Subcutaneous abdominal adipose tissue (tissue), 5 donors: Measurements from ENCODE around the gene ARF3.

ENCODE experiments used
- H3K27ac ChIP-seq: one replicate; pipeline ENCODE4 v1.7.0; 2013; ENCODE audit warnings: low read depth, mild to moderate bottlenecking, inconsistent platforms, low read length, moderate library complexity
- H3K27me3 ChIP-seq, 5 donors: one replicate each; pipeline ENCODE4 v1.7.0; 2013; ENCODE audit warnings: low read length in 5 of 5, inconsistent platforms in 1 of 5; ENCODE audit not compliant: control insufficient read depth in 5 of 5, insufficient read depth in 4 of 5
- H3K36me3 ChIP-seq, 5 donors: one replicate each; pipeline ENCODE4 v1.7.0; 2013; ENCODE audit warnings: low read length in 5 of 5; ENCODE audit not compliant: control insufficient read depth in 5 of 5, insufficient read depth in 5 of 5
- H3K4me1 ChIP-seq, 5 donors: one replicate each; pipeline ENCODE4 v1.7.0; 2013; ENCODE audit warnings: low read length in 5 of 5, mild to moderate bottlenecking in 3 of 5, moderate library complexity in 1 of 5; ENCODE audit not compliant: control insufficient read depth in 5 of 5, insufficient read depth in 5 of 5
- H3K4me3 ChIP-seq, 5 donors: one replicate each; pipeline ENCODE4 v1.7.0; 2013; ENCODE audit warnings: low read length in 5 of 5, low read depth in 1 of 5
- H3K9ac ChIP-seq, 5 donors: one replicate each; pipeline ENCODE4 v1.7.0; 2013; ENCODE audit warnings: low read length in 5 of 5, mild to moderate bottlenecking in 4 of 5, moderate library complexity in 3 of 5
- H3K9me3 ChIP-seq, 5 donors: one replicate each; pipeline ENCODE4 v1.7.0; 2013; ENCODE audit warnings: low read length in 5 of 5; ENCODE audit not compliant: control insufficient read depth in 5 of 5
- donor health status: healthy.
- donor health status: healthy.
- donor health status: healthy.
- donor health status: healthy.
- donor health status: healthy.

Gene ARF3

DNA sequence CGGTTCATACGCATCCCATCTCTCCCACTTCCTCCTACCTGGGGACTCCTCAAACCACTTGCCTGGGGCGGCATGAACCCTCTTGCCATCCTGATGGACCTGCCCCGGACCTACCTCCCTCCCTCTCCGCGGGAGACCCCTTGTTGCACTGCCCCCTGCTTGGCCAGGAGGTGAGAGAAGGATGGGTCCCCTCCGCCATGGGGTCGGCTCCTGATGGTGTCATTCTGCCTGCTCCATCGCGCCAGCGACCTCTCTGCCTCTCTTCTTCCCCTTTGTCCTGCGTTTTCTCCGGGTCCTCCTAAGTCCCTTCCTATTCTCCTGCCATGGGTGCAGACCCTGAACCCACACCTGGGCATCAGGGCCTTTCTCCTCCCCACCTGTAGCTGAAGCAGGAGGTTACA, 24.5 kb upstream of the ARF3 start:
- H3K27me3 ChIP-seq = peaks cover 48 to 87% (median 69%) of the 10 kb centered on the region in 5 donors
- no peak overlapping the region for H3K27ac ChIP-seq
- H3K4me3 ChIP-seq = peak overlapping the region in 1 of 5 donors; percentile 51
- H3K4me1 ChIP-seq = peaks cover 12 to 42% (median 41%) of the 10 kb centered on the region in 5 donors
- no peak overlapping the region for H3K9ac ChIP-seq
- no peaks in the 10 kb centered on the region for H3K9me3 ChIP-seq
- H3K36me3 ChIP-seq = no peaks in the 10 kb centered on the region

GRCh38 chr12:48980953-48981756, 23.9 kb upstream of the ARF3 start:
- Histone ChIP-seq H3K9me3 (no peaks in the 10 kb centered on the region), H3K9ac (peak overlapping the region in 1 of 5 donors; percentile 43), H3K4me3 (peak overlapping the region in 4 of 5 donors; percentile 29 to 62 (median 44)), H3K27me3 (peaks cover 48 to 84% (median 66%) of the 10 kb centered on the region in 5 donors), H3K27ac (no peak overlapping the region), H3K4me1 (peaks cover 12 to 42% (median 41%) of the 10 kb centered on the region in 5 donors), H3K36me3 (no peaks in the 10 kb centered on the region)

DNA sequence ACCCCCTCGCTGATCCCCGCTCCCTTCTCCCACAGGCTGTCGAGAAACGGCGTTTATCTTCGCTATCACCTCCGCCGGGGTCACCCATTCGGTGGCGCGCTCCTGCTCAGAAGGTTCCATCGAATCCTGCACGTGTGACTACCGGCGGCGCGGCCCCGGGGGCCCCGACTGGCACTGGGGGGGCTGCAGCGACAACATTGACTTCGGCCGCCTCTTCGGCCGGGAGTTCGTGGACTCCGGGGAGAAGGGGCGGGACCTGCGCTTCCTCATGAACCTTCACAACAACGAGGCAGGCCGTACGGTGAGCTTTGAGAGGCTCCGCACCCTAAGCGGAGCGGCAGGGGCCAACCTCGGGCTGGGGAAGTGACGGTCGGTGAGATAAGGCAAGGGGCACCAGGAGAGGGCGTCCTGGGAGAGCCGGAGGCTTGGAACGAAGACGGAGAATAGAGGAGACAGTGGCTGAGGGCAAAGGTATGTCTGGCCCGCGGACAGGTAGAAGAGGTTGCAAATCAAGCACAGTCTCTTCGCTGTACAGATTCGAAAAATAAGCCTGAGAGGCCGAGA, 23.2 kb upstream of the ARF3 start:
- H3K9me3 ChIP-seq = no peaks in the 10 kb centered on the region

DNA sequence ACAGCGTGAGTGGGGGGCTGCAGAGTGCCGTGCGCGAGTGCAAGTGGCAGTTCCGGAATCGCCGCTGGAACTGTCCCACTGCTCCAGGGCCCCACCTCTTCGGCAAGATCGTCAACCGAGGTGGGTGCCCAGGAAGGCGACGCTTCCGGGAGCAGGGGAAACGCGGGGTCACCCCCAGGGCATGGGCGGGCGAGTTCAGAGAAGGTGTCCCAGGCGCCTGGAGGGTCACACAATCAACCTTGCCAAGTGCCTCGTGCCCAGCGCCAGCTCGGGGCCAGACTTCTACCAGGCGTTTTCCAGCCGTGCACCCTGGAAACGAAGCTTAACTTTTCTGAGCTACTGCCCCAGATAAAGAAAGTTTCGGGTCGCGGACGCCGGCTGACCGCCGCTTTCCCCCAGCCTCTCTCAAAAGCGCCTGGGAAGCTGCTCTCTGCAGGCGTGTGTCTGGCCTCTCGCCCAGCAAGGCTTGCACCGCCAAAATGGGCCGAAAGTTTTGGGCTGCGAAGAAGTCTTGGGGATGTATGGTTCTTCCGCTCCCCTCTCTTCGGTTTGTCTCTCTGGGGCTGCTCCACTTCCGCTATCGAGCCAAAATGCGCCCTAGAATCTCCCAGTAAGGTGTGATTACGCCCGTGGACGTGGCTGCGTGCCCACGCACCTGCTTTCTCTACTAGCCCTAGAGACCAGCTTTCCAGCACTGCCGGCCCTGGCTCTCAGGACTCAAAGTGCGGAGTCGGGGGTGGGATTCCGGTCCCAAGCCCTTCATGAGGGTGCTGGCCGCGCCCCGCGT, 22.5 kb upstream of the ARF3 start:
- Histone ChIP-seq H3K4me3 (peak overlapping the region; percentile 51 to 63 (median 61)), H3K36me3 (no peaks in the 10 kb centered on the region), H3K4me1 (peaks cover 12 to 42% (median 41%) of the 10 kb centered on the region in 5 donors), H3K9me3 (no peaks in the 10 kb centered on the region), H3K9ac (peak overlapping the region in 1 of 5 donors; percentile 53), H3K27me3 (peaks cover 48 to 73% (median 59%) of the 10 kb centered on the region in 5 donors), H3K27ac (no peak overlapping the region)

More for the DNA sequence above, 23.2 kb upstream of the ARF3 start:
- Histone ChIP-seq H3K4me3 (peak overlapping the region in 4 of 5 donors; percentile 11 to 63 (median 56)), H3K27ac (no peak overlapping the region), H3K4me1 (peaks cover 12 to 42% (median 41%) of the 10 kb centered on the region in 5 donors), H3K27me3 (peaks cover 48 to 78% (median 63%) of the 10 kb centered on the region in 5 donors), H3K36me3 (no peaks in the 10 kb centered on the region), H3K9ac (no peak overlapping the region)

GRCh38 chr12:48978741-48979601, 21.7 kb upstream of the ARF3 start:
- peaks cover 48 to 75% (median 60%) of the 10 kb centered on the region in 5 donors for H3K27me3 ChIP-seq
- H3K36me3 ChIP-seq = no peaks in the 10 kb centered on the region
- H3K9ac ChIP-seq = peak overlapping the region in 2 of 5 donors; percentile 53 to 64
- H3K9me3 ChIP-seq = no peaks in the 10 kb centered on the region
- no peak overlapping the region for H3K27ac ChIP-seq
- H3K4me3 ChIP-seq = peak overlapping the region; percentile 51 to 63 (median 61)
- H3K4me1 ChIP-seq = peaks cover 12 to 44% (median 41%) of the 10 kb centered on the region in 5 donors

- Histone ChIP-seq H3K36me3 (no peaks in the 10 kb centered on the region), H3K4me3 (peak within 1 kb of the TSS; percentile 51 to 63 (median 61)), H3K9me3 (no peaks in the 10 kb centered on the region), H3K27me3 (peaks cover 42 to 76% (median 67%) of the 10 kb centered on the region in 5 donors), H3K27ac (no peak within 1 kb of the TSS), H3K9ac (peak within 1 kb of the TSS in 2 of 5 donors; percentile 53 to 64), H3K4me1 (peaks cover 12 to 50% (median 47%) of the 10 kb centered on the region in 5 donors)
Observed at GRCh38 chr12:48978291-48978740, 21.0 kb upstream of the ARF3 start, which contains the start of gene WNT1. WNT1 (plus strand) TSS chr12:48978322; CDS start chr12:48978651, 329 bp downstream.

GRCh38 chr12:48977290-48978281, 20.3 kb upstream of the ARF3 start:
- Histone ChIP-seq H3K4me1 (peaks cover 12 to 53% (median 49%) of the 10 kb centered on the region in 5 donors), H3K9ac (peak overlapping the region in 1 of 5 donors; percentile 17), H3K4me3 (peak overlapping the region in 2 of 5 donors; percentile 62 to 63), H3K27ac (no peak overlapping the region), H3K9me3 (no peaks in the 10 kb centered on the region), H3K36me3 (no peaks in the 10 kb centered on the region), H3K27me3 (peaks cover 42 to 80% (median 74%) of the 10 kb centered on the region in 5 donors)

GRCh38 chr12:48973941-48974673, 16.8 kb upstream of the ARF3 start:
- Histone ChIP-seq H3K36me3 (no peaks in the 10 kb centered on the region), H3K4me1 (peaks cover 6 to 50% (median 48%) of the 10 kb centered on the region in 5 donors), H3K4me3 (no peak overlapping the region), H3K27ac (no peak overlapping the region), H3K9ac (no peak overlapping the region), H3K27me3 (peaks cover 35 to 80% (median 67%) of the 10 kb centered on the region in 5 donors), H3K9me3 (no peaks in the 10 kb centered on the region)
